GM23338 (cell line): Measurements from ENCODE around the gene TBC1D7. TPM values are rescaled to one million over a fixed set of nuclear protein-coding genes. Genes with fewer than 3 reads are reported as not detected.

Source experiments
- ATAC-seq: fragments of 200-7000 bp; cut with Tn5 transposase; 3 replicates; pipeline ENCODE4 v1.9.1; 2020
- DNase-seq: peaks from one replicate; pipeline ENCODE4 v3.0.0-alpha.2; 2015; ENCODE audit warnings: low spot score
- H2AFZ ChIP-seq: fragments of 200-600 bp; sonication (generic); 2 replicates; pipeline ENCODE4 v1.8.0; 2016; ENCODE audit warnings: antibody characterized with exemption, mild to moderate bottlenecking, moderate library complexity
- H3F3A ChIP-seq: fragments of 200-600 bp; sonication (generic); replicated peaks from 2 replicates; pipeline ENCODE4 v1.8.0; 2017; ENCODE audit warnings: antibody characterized with exemption, mixed run types, low read depth
- H3K27ac ChIP-seq: fragments of 200-600 bp; sonication (generic); 2 replicates; pipeline ENCODE4 v1.6.1; 2016; ENCODE audit warnings: low read depth
- H3K27me3 ChIP-seq: fragments of 200-600 bp; sonication (generic); 2 replicates; pipeline ENCODE4 v1.8.0; 2016; ENCODE audit warnings: mild to moderate bottlenecking, mixed run types, moderate library complexity; ENCODE audit not compliant: insufficient read depth
- H3K36me3 ChIP-seq: fragments of 200-600 bp; sonication (generic); 2 replicates; pipeline ENCODE4 v1.8.0; 2016; ENCODE audit warnings: mild to moderate bottlenecking; ENCODE audit not compliant: insufficient read depth
- H3K4me1 ChIP-seq: fragments of 200-600 bp; sonication (generic); 2 replicates; pipeline ENCODE4 v1.8.0; 2016; ENCODE audit warnings: mild to moderate bottlenecking, moderate library complexity; ENCODE audit not compliant: insufficient read depth
- H3K4me2 ChIP-seq: fragments of 200-600 bp; sonication (generic); 2 replicates; pipeline ENCODE4 v1.7.1; 2017; ENCODE audit warnings: mixed run types
- H3K4me3 ChIP-seq: fragments of 200-600 bp; sonication (generic); 2 replicates; pipeline ENCODE4 v1.6.1; 2016; ENCODE audit warnings: mixed run types
- H3K79me2 ChIP-seq: fragments of 200-600 bp; sonication (generic); replicated peaks from 2 replicates; pipeline ENCODE4 v1.8.0; 2017; ENCODE audit warnings: mild to moderate bottlenecking; ENCODE audit not compliant: insufficient read depth
- H3K9me2 ChIP-seq: fragments of 200-600 bp; sonication (generic); 2 replicates; pipeline ENCODE4 v1.8.0; 2017; ENCODE audit not compliant: insufficient read depth
- H4K20me1 ChIP-seq: fragments of 200-600 bp; sonication (generic); replicated peaks from 2 replicates; pipeline ENCODE4 v1.8.0; 2017; ENCODE audit warnings: mild to moderate bottlenecking; ENCODE audit not compliant: insufficient read depth
- H3K27ac Mint-ChIP-seq: 2 replicates; pipeline ENCODE4 v1.8.0; 2020; ENCODE audit warnings: inconsistent platforms, mild to moderate bottlenecking, moderate library complexity, mixed read lengths
- H3K27me3 Mint-ChIP-seq: 3 replicates; pipeline ENCODE4 v1.8.0; 2022; ENCODE audit warnings: low read depth, mild to moderate bottlenecking, moderate library complexity, mixed read lengths, inconsistent platforms; ENCODE audit not compliant: insufficient read depth, poor library complexity
- H3K36me3 Mint-ChIP-seq: 3 replicates; pipeline ENCODE4 v1.8.0; 2021; ENCODE audit warnings: low read depth, mild to moderate bottlenecking, inconsistent platforms, moderate library complexity, mixed read lengths
- H3K4me1 Mint-ChIP-seq: 3 replicates; pipeline ENCODE4 v1.8.0; 2020; ENCODE audit warnings: mild to moderate bottlenecking, inconsistent platforms, mixed read lengths
- H3K4me3 Mint-ChIP-seq: 3 replicates; pipeline ENCODE4 v1.8.0; 2021; ENCODE audit warnings: moderate library complexity, mild to moderate bottlenecking, inconsistent platforms, mixed read lengths
- H3K9me3 Mint-ChIP-seq: 3 replicates; pipeline ENCODE4 v1.8.0; 2020; ENCODE audit warnings: moderate library complexity, mild to moderate bottlenecking, inconsistent platforms, mixed read lengths
- EZH2 ChIP-seq: fragments of 200-600 bp; sonication (generic); IDR thresholded peaks from one replicate; pipeline ENCODE4 v1.8.0; 2017; ENCODE audit warnings: antibody characterized with exemption, mild to moderate bottlenecking, low read depth; ENCODE audit not compliant: unreplicated experiment
- POLR2AphosphoS5 ChIP-seq: IDR thresholded peaks from 2 replicates; pipeline ENCODE4 v1.6.1; 2016; ENCODE audit warnings: antibody characterized with exemption, low read depth
- STAT1 ChIP-seq: IDR thresholded peaks from one replicate; pipeline ENCODE4 v1.6.1; 2016; ENCODE audit warnings: antibody characterized with exemption; ENCODE audit not compliant: unreplicated experiment
- polyA plus RNA-seq: library from polyadenylated mRNA; unstranded; fragments of >200 nt; fragmentation: Nextera tagmentation; extraction: Ambion mirVana; gene quantifications from 2 replicates; pipeline ENCODE4 v1.2.1, GENCODE V29; 2016
- total RNA-seq: library from RNA; depleted of rRNA; stranded (reverse); fragments of >200 nt; shearing (Covaris generic); gene quantifications from 2 replicates; pipeline ENCODE4 v1.2.3, GENCODE V29; 2014
- TF ChIP-seq, protein P1 (sequence below): fragments of 250-450 bp; sonication (Bioruptor Pico); IDR thresholded peaks from 2 replicates; pipeline ENCODE4 v1.5.0; 2020; ENCODE audit warnings: mild to moderate bottlenecking, moderate library complexity

TBC1D7 gene
- total and polyA plus RNA-seq, 2 experiments from 2014 or later, result 62.0 to 70.4 TPM

DNA sequence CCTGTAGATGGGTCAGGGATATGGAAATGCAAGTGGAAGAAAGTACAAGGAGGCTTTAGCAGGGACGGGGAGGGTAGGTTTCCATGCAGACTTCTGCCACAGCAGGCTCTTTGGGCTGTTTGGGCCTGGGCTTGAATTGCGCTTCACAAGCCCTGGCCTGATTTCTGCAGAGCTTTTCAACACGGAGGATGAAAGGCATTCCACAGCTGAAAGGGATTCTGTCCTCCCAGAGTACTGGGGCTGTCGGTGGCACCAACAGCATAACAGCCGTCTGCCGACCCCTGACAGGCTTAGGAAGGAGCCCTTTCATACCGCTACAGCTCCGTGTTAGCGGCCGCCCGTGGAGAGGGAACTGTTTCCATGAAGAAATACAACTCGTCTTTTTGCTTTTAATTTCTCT is 22.9 kb upstream of the TBC1D7 start (continued):
- TF ChIP-seq, protein P1, sequence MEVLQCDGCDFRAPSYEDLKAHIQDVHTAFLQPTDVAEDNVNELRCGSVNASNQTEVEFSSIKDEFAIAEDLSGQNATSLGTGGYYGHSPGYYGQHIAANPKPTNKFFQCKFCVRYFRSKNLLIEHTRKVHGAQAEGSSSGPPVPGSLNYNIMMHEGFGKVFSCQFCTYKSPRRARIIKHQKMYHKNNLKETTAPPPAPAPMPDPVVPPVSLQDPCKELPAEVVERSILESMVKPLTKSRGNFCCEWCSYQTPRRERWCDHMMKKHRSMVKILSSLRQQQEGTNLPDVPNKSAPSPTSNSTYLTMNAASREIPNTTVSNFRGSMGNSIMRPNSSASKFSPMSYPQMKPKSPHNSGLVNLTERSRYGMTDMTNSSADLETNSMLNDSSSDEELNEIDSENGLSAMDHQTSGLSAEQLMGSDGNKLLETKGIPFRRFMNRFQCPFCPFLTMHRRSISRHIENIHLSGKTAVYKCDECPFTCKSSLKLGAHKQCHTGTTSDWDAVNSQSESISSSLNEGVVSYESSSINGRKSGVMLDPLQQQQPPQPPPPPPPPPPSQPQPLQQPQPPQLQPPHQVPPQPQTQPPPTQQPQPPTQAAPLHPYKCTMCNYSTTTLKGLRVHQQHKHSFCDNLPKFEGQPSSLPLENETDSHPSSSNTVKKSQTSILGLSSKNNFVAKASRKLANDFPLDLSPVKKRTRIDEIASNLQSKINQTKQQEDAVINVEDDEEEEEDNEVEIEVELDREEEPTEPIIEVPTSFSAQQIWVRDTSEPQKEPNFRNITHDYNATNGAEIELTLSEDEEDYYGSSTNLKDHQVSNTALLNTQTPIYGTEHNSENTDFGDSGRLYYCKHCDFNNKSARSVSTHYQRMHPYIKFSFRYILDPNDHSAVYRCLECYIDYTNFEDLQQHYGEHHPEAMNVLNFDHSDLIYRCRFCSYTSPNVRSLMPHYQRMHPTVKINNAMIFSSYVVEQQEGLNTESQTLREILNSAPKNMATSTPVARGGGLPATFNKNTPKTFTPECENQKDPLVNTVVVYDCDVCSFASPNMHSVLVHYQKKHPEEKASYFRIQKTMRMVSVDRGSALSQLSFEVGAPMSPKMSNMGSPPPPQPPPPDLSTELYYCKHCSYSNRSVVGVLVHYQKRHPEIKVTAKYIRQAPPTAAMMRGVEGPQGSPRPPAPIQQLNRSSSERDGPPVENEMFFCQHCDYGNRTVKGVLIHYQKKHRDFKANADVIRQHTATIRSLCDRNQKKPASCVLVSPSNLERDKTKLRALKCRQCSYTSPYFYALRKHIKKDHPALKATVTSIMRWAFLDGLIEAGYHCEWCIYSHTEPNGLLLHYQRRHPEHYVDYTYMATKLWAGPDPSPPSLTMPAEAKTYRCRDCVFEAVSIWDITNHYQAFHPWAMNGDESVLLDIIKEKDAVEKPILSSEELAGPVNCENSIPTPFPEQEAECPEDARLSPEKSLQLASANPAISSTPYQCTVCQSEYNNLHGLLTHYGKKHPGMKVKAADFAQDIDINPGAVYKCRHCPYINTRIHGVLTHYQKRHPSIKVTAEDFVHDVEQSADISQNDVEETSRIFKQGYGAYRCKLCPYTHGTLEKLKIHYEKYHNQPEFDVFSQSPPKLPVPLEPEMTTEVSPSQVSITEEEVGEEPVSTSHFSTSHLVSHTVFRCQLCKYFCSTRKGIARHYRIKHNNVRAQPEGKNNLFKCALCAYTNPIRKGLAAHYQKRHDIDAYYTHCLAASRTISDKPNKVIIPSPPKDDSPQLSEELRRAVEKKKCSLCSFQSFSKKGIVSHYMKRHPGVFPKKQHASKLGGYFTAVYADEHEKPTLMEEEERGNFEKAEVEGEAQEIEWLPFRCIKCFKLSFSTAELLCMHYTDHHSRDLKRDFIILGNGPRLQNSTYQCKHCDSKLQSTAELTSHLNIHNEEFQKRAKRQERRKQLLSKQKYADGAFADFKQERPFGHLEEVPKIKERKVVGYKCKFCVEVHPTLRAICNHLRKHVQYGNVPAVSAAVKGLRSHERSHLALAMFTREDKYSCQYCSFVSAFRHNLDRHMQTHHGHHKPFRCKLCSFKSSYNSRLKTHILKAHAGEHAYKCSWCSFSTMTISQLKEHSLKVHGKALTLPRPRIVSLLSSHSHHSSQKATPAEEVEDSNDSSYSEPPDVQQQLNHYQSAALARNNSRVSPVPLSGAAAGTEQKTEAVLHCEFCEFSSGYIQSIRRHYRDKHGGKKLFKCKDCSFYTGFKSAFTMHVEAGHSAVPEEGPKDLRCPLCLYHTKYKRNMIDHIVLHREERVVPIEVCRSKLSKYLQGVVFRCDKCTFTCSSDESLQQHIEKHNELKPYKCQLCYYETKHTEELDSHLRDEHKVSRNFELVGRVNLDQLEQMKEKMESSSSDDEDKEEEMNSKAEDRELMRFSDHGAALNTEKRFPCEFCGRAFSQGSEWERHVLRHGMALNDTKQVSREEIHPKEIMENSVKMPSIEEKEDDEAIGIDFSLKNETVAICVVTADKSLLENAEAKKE, result no peak

DNA sequence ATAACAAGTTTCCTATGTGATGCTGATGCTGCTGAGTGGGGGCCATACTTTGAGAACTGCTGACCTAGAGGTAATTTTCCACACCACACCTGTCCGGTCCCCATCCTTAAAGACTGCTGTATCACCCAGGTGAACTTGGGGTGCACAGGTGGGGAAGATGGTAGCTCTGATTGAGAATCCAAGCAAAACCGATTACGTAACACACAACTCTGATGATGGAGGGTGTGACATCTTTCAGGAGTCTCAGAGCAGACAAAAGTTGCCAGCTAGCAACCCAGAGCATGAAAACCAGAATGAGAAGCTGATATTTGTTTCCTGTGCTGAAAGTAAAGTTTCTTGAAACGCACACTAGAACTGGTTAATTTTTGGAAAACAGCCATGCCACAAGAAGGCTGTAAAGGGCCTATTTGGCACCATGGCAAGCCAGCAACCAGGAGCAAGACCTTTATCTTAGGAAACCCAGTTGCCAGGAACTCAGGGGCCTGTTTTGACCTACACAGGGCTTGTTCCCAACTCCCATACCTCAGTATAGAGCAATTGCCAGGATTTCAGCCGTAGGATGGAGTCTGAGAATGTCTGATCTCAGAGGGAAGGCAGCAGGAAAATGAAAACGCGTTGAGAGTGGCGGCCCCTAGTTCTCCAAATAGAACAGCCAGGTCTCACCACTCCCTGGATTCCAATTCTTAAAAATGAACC is 21.6 kb upstream of the TBC1D7 start:
- no peaks in the 10 kb centered on the region for H3K27me3 ChIP-seq
- Mint-ChIP-seq H3K27me3 (peaks cover 12% of the 10 kb centered on the region), H3K27ac (no peak overlapping the region), H3K9me3 (no peaks in the 10 kb centered on the region; the same call in 2 of the 3 replicates), H3K4me3 (no peak overlapping the region), H3K4me1 (peaks cover 15% of the 10 kb centered on the region), H3K36me3 (no peaks in the 10 kb centered on the region)
- no peak overlapping the region for H3K4me2 ChIP-seq
- H3K36me3 ChIP-seq, result no peaks in the 10 kb centered on the region
- H3K4me1 ChIP-seq, result peaks cover 10% of the 10 kb centered on the region
- H4K20me1 ChIP-seq, result no peaks in the 10 kb centered on the region
- no peak overlapping the region for H3K4me3 ChIP-seq
- ATAC-seq (no peak), DNase-seq (no peak)
- H3K79me2 ChIP-seq, result no peaks in the 10 kb centered on the region
- no peaks in the 10 kb centered on the region; the same call in 1 of the 2 replicates for H3K9me2 ChIP-seq
- H3K27ac ChIP-seq, result no peak overlapping the region
- H3F3A ChIP-seq, result no peaks in the 10 kb centered on the region
- TF ChIP-seq STAT1, result no peak
- no peak for TF ChIP-seq EZH2
- TF ChIP-seq POLR2AphosphoS5, result no peak
- no peak overlapping the region for H2AFZ ChIP-seq
